Measurements from ENCODE around the gene ZMYND11.

DNA sequence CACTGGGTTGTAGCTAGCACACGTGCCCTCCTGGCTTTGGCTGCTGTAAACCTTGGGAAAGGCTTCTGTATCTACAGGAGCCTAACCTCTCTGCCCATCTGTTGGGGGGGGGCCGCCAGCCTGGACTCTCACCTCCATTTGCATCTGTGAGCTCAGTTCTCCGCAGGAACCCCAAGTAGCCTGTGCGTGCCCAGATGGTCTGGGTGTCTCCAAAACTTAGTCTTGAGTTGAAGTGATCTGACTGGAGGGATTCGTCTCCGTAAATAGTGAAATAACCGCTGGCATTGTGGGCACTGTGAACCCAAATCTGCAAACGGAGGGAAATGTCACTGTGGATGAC, 147.9 kb downstream of the ZMYND11 start:
- TF ChIP-seq, protein P1, sequence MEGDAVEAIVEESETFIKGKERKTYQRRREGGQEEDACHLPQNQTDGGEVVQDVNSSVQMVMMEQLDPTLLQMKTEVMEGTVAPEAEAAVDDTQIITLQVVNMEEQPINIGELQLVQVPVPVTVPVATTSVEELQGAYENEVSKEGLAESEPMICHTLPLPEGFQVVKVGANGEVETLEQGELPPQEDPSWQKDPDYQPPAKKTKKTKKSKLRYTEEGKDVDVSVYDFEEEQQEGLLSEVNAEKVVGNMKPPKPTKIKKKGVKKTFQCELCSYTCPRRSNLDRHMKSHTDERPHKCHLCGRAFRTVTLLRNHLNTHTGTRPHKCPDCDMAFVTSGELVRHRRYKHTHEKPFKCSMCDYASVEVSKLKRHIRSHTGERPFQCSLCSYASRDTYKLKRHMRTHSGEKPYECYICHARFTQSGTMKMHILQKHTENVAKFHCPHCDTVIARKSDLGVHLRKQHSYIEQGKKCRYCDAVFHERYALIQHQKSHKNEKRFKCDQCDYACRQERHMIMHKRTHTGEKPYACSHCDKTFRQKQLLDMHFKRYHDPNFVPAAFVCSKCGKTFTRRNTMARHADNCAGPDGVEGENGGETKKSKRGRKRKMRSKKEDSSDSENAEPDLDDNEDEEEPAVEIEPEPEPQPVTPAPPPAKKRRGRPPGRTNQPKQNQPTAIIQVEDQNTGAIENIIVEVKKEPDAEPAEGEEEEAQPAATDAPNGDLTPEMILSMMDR (IDR thresholded peaks at IDR 0.05; ENCODE audit: insufficient read depth, low read length), result no peak
- no peak for TF ChIP-seq POLR2AphosphoS5 (IDR thresholded peaks at IDR 0.05; ENCODE audit: low read depth)
- TF ChIP-seq, protein P2, sequence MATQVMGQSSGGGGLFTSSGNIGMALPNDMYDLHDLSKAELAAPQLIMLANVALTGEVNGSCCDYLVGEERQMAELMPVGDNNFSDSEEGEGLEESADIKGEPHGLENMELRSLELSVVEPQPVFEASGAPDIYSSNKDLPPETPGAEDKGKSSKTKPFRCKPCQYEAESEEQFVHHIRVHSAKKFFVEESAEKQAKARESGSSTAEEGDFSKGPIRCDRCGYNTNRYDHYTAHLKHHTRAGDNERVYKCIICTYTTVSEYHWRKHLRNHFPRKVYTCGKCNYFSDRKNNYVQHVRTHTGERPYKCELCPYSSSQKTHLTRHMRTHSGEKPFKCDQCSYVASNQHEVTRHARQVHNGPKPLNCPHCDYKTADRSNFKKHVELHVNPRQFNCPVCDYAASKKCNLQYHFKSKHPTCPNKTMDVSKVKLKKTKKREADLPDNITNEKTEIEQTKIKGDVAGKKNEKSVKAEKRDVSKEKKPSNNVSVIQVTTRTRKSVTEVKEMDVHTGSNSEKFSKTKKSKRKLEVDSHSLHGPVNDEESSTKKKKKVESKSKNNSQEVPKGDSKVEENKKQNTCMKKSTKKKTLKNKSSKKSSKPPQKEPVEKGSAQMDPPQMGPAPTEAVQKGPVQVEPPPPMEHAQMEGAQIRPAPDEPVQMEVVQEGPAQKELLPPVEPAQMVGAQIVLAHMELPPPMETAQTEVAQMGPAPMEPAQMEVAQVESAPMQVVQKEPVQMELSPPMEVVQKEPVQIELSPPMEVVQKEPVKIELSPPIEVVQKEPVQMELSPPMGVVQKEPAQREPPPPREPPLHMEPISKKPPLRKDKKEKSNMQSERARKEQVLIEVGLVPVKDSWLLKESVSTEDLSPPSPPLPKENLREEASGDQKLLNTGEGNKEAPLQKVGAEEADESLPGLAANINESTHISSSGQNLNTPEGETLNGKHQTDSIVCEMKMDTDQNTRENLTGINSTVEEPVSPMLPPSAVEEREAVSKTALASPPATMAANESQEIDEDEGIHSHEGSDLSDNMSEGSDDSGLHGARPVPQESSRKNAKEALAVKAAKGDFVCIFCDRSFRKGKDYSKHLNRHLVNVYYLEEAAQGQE (IDR thresholded peaks at IDR 0.05; ENCODE audit: insufficient replicate concordance, low read depth), result no peak
- TF ChIP-seq GABPA (IDR thresholded peaks at IDR 0.05; ENCODE audit: low read depth), result no peak
- TF ChIP-seq SPI1 (IDR thresholded peaks at IDR 0.05; ENCODE audit: borderline replicate concordance, low read depth), result no peak

Measured in HL-60 (cell line).